OCI-LY3 (cell line): ENCODE measurements around the gene ZNF618.
A peak's percentile ranks its signal among the peaks of the same experiment; 100 is the strongest.
"Not testable (repeated sequence)": the region's sequence is repeated elsewhere in the genome, so short reads cannot be mapped to it uniquely, and the experiment has no call there.

ENCODE experiments used
- H2AFZ ChIP-seq: fragments of 200-600, 300-600 bp; shearing (Covaris generic); 2 replicates; pipeline ENCODE4 v1.6.0; 2014; ENCODE audit warnings: antibody characterized with exemption, low read depth, low read length
- H3K27ac ChIP-seq: fragments of 200-600, 300-600 bp; sonication (generic); 2 replicates; pipeline ENCODE4 v1.5.1; 2014; ENCODE audit warnings: mild to moderate bottlenecking, low read length, moderate library complexity, mixed read lengths
- H3K27me3 ChIP-seq: fragments of 200-600, 300-600 bp; sonication (generic); 2 replicates; pipeline ENCODE4 v1.6.1; 2014; ENCODE audit warnings: low read depth, low read length, mixed read lengths
- H3K36me3 ChIP-seq: fragments of 200-600, 300-600 bp; sonication (generic); replicated peaks from 2 replicates; pipeline ENCODE3; 2014; ENCODE audit warnings: low read depth, low read length, mixed read lengths
- H3K4me1 ChIP-seq: fragments of 300-600, 200-600 bp; sonication (generic); 2 replicates; pipeline ENCODE4 v1.6.1; 2014; ENCODE audit warnings: low read length, mixed read lengths
- H3K4me2 ChIP-seq: fragments of 200-600, 300-600 bp; sonication (generic); 2 replicates; pipeline ENCODE4 v1.6.1; 2014; ENCODE audit warnings: low read length, mixed read lengths
- H3K4me3 ChIP-seq: fragments of 300-600, 200-600 bp; sonication (generic); 2 replicates; pipeline ENCODE4 v1.5.1; 2014; ENCODE audit warnings: antibody characterized with exemption, mild to moderate bottlenecking, low read length, moderate library complexity
- H3K79me2 ChIP-seq: fragments of 300-600, 200-600 bp; shearing (Covaris generic); 2 replicates; pipeline ENCODE4 v1.6.1; 2014; ENCODE audit warnings: mild to moderate bottlenecking, low read length, mixed read lengths
- H3K9ac ChIP-seq: fragments of 300-600, 200-600 bp; shearing (Covaris generic); 2 replicates; pipeline ENCODE4 v1.6.0; 2014; ENCODE audit warnings: mild to moderate bottlenecking, low read length, moderate library complexity
- H3K9me3 ChIP-seq: fragments of 200-600, 300-600 bp; shearing (Covaris generic); 2 replicates; pipeline ENCODE4 v1.6.1; 2014; ENCODE audit warnings: low read length, mixed read lengths; ENCODE audit not compliant: insufficient read depth
- H4K20me1 ChIP-seq: fragments of 200-600, 300-600 bp; sonication (generic); 2 replicates; pipeline ENCODE4 v1.6.1; 2016; ENCODE audit warnings: low read length, mixed read lengths; ENCODE audit not compliant: insufficient read depth
- EZH2phosphoT487 ChIP-seq: fragments of 200-600 bp; shearing (Covaris generic); IDR thresholded peaks from 2 replicates; pipeline ENCODE4 v1.6.1; 2018; ENCODE audit warnings: antibody characterized with exemption, mixed run types, low read depth
- TF ChIP-seq, protein P1 (sequence below): fragments of 200-600, 300-600 bp; sonication (generic); IDR thresholded peaks from 2 replicates; pipeline ENCODE4 v1.5.1; 2014; ENCODE audit warnings: antibody characterized with exemption, low read length, low read depth

ZNF618 gene

DNA sequence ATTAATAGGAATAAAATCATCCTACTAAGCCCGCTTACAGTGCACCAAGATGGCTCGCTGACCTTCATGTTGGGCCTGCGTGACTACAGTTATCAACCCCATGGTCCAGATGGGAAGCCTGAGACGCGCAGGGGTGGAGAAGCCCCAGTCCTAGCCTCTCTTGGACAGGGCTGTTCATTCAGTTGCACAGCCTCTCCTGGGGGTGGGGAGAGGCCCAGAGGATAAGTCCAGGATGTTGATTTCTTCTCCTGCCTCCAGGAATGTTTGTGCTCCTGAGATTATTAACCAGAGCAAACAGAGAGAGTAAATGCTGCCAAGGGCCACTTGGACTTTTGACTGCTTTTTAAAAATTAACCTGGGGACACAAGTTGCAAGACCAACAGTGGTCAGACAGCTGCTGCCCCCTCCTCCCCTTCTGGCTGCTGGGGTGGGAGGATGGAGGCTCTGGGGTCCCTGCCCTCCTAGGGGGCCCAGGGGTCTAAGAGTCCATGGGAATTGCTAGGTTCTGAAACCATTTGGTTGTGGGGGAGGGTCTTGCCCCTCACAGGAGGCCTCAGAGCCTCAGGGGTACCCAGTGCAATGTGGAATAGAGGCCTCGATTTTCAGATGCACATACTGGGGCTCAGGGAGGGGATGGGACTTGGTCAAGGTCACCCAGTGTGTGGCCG is 204.8 kb downstream of the ZNF618 start:
- Histone ChIP-seq H3K4me1 (no peaks in the 10 kb centered on the region), H2AFZ (no peak overlapping the region), H3K79me2 (no peaks in the 10 kb centered on the region), H4K20me1 (no peaks in the 10 kb centered on the region), H3K9me3 (no peaks in the 10 kb centered on the region), H3K36me3 (no peaks in the 10 kb centered on the region), H3K4me2 (no peak overlapping the region), H3K4me3 (no peak overlapping the region), H3K27ac (no peak overlapping the region), H3K27me3 (peaks cover under 1% of the 10 kb centered on the region; the same call in 1 of the 2 replicates), H3K9ac (no peak overlapping the region)
- TF ChIP-seq, protein P1, sequence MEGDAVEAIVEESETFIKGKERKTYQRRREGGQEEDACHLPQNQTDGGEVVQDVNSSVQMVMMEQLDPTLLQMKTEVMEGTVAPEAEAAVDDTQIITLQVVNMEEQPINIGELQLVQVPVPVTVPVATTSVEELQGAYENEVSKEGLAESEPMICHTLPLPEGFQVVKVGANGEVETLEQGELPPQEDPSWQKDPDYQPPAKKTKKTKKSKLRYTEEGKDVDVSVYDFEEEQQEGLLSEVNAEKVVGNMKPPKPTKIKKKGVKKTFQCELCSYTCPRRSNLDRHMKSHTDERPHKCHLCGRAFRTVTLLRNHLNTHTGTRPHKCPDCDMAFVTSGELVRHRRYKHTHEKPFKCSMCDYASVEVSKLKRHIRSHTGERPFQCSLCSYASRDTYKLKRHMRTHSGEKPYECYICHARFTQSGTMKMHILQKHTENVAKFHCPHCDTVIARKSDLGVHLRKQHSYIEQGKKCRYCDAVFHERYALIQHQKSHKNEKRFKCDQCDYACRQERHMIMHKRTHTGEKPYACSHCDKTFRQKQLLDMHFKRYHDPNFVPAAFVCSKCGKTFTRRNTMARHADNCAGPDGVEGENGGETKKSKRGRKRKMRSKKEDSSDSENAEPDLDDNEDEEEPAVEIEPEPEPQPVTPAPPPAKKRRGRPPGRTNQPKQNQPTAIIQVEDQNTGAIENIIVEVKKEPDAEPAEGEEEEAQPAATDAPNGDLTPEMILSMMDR = no peak
- no peak for TF ChIP-seq EZH2phosphoT487

DNA sequence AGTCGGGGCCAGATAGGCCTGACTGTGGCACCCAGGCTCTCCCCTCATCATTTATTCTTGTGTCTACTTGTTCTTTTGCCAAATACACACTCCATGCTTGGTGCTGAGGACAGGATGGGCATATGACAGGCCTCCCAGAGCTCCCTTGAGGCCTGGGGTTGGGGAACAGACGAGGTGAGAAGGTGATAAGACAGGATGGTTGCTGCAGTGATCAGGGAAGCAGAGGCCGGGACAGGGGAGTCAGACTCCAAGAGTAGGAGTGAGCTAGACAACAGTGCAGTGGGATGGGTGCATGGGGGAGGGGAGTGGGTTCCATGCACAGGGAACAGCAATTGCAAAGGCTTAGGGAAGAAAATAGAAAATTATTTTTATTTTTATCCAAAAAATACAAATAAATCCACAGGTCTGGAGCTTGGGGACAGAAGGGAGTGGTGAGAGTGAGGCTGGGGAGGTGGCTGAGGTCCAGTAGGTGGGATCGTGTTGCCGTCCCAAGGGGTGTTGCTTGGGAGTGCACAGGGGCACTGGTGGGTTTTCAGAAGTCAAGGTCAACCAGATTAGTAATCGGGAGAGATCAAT is 205.4 kb downstream of the ZNF618 start:
- H4K20me1 ChIP-seq = no peaks in the 10 kb centered on the region
- H3K36me3 ChIP-seq = no peaks in the 10 kb centered on the region
- no peak overlapping the region for H3K9ac ChIP-seq
- H2AFZ ChIP-seq = no peak overlapping the region
- H3K27ac ChIP-seq = no peak overlapping the region
- H3K27me3 ChIP-seq = no peaks in the 10 kb centered on the region
- no peaks in the 10 kb centered on the region for H3K79me2 ChIP-seq
- H3K4me1 ChIP-seq = no peaks in the 10 kb centered on the region
- no peak overlapping the region for H3K4me2 ChIP-seq
- no peak overlapping the region for H3K4me3 ChIP-seq
- H3K9me3 ChIP-seq = no peaks in the 10 kb centered on the region
- TF ChIP-seq EZH2phosphoT487 = no peak
- TF ChIP-seq, protein P1 = no peak

DNA sequence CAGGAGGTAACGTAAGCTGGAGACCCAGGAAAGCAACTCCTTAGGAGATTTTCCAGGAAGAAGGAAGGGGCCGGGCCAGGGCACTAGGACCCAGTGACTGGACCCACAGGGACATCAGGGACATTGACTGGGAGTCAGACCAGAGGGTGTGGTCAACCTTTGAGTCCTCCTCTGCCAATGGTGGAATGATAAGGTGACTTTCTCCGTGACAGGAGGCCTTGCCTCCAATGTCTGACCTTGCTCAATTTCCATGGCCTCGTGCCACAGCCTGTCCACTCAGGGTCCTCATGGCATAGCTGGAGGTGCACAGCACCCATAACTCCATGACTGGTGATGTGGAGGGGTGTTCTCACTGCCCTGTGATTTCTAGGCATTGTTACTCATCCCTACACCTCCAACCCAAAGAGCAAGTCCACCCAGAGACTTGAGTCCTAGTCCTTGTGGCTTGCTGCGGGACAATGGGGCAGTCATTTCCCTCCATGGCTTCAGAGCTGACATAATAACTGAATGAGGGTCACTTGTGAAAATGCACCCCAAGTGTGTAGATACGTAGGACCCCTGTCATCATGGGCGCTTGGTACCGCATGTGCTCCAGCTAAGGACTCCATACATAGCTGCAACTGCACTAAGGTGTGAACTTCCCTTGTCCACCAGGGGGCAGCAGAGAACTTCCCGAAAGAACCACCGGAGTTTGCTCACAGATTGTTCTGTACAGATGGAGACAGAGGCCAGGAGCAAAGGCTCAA is 206.1 kb downstream of the ZNF618 start:
- 0 out of 2 replicates have a peak overlapping the region, but pooled peaks have one; percentile 12 for H3K4me2 ChIP-seq
- no peak for TF ChIP-seq EZH2phosphoT487
- TF ChIP-seq, protein P1 = peak; percentile 91
- H3K4me1 ChIP-seq = no peaks in the 10 kb centered on the region
- H3K27ac ChIP-seq = no peak overlapping the region
- no peak overlapping the region for H3K4me3 ChIP-seq
- no peak overlapping the region for H3K9ac ChIP-seq
- no peaks in the 10 kb centered on the region for H3K36me3 ChIP-seq
- H3K9me3 ChIP-seq = no peaks in the 10 kb centered on the region
- H3K27me3 ChIP-seq = no peaks in the 10 kb centered on the region
- H4K20me1 ChIP-seq = no peaks in the 10 kb centered on the region
- no peaks in the 10 kb centered on the region for H3K79me2 ChIP-seq
- H2AFZ ChIP-seq = no peak overlapping the region

DNA sequence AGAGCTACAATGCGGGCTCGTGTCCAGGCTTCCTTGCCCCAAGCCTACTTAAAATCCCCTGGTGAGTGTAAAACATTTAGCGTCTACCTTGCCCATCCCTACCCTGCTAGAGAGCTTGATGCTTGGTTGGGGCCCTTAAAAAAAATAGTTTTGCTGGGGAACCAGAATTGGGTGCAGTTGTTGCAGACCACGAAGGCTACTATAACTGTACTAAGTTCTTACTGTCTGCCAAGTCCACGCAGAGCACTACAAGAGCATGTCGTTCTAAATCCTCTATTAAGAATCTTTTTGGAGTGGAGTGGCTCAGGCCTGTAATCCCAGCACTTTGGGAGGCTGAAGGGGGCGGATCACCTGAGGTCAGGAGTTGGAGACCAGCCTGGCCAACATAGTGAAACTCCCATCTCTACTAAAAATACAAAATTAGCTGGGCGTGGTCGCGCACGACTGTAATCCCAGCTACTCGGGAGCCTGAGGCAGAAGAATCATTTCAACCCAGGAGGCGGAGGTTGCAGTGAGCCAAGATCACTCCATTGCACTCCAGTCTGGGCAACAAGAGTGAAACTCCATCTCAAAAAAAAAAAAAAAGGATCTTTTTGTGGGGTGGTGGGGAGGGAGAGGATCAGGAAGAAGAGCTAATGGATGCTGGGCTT is 206.8 kb downstream of the ZNF618 start:
- not testable (repeated sequence) for H3K9ac ChIP-seq, H3K79me2 ChIP-seq, H3K27ac ChIP-seq, H3K27me3 ChIP-seq, H4K20me1 ChIP-seq, H3K9me3 ChIP-seq, H3K4me1 ChIP-seq, H3K36me3 ChIP-seq, H2AFZ ChIP-seq, H3K4me3 ChIP-seq
- H3K4me2 ChIP-seq = 0 out of 2 replicates have a peak overlapping the region, but pooled peaks have one; percentile 12
